Calu3 (cell line): ENCODE data around the gene RPAIN. TPM values are rescaled to one million over a fixed set of nuclear protein-coding genes. Genes with fewer than 3 reads are reported as not detected.

Experiments
- BruUV-seq: library from RNA; stranded (reverse); fragments of 400-500 nt; replicated peaks from 2 replicates; lab custom pipeline; 2021; lab: Mats Ljungman, UMichigan
- CTCF ChIA-PET: fragments of 300-600 bp; sonication (Branson Sonifier 250); formaldehyde crosslinking; loops from one replicate; lab custom pipeline; 2022; ENCODE audit warnings: antibody characterized with exemption; lab: Charles Lee
- DNase-seq: peaks from one replicate; pipeline ENCODE4 v3.0.0; 2022
- H3K27ac Mint-ChIP-seq: one replicate; pipeline ENCODE4 v1.8.0; 2022; ENCODE audit warnings: mixed read lengths; ENCODE audit not compliant: unreplicated experiment
- H3K27me3 Mint-ChIP-seq: one replicate; pipeline ENCODE4 v1.8.0; 2022; ENCODE audit warnings: mixed read lengths; ENCODE audit not compliant: unreplicated experiment
- H3K36me3 Mint-ChIP-seq: one replicate; pipeline ENCODE4 v1.8.0; 2022; ENCODE audit warnings: mild to moderate bottlenecking, moderate library complexity, mixed read lengths; ENCODE audit not compliant: insufficient read depth, unreplicated experiment
- H3K4me1 Mint-ChIP-seq: one replicate; pipeline ENCODE4 v1.8.0; 2022; ENCODE audit warnings: mild to moderate bottlenecking, low read depth, mixed read lengths; ENCODE audit not compliant: unreplicated experiment
- H3K4me3 Mint-ChIP-seq: one replicate; pipeline ENCODE4 v1.8.0; 2022; ENCODE audit warnings: mild to moderate bottlenecking, low read depth, moderate library complexity, mixed read lengths; ENCODE audit not compliant: unreplicated experiment
- H3K9me3 Mint-ChIP-seq: one replicate; pipeline ENCODE4 v1.8.0; 2022; ENCODE audit warnings: low read depth, mixed read lengths; ENCODE audit not compliant: unreplicated experiment
- intact Hi-C: fragments of 100-400 bp; cut with micrococcal nuclease; formaldehyde crosslinking; loops from one replicate; pipeline ENCODE4 v1.10.0; 2022; ENCODE audit not compliant: unreplicated experiment
- total RNA-seq: library from RNA; stranded (reverse); gene quantifications from 2 replicates; pipeline ENCODE4 v1.2.3, GENCODE V29; 2022
- TF ChIP-seq, protein P1 (sequence below): fragments of 200-600 bp; IDR thresholded peaks from one replicate; pipeline ENCODE4 v1.8.0; 2022; ENCODE audit warnings: antibody characterized with exemption; ENCODE audit not compliant: unreplicated experiment

RPAIN gene
- total RNA-seq, 1 experiment from 2014 or later = 42.0 TPM

DNA sequence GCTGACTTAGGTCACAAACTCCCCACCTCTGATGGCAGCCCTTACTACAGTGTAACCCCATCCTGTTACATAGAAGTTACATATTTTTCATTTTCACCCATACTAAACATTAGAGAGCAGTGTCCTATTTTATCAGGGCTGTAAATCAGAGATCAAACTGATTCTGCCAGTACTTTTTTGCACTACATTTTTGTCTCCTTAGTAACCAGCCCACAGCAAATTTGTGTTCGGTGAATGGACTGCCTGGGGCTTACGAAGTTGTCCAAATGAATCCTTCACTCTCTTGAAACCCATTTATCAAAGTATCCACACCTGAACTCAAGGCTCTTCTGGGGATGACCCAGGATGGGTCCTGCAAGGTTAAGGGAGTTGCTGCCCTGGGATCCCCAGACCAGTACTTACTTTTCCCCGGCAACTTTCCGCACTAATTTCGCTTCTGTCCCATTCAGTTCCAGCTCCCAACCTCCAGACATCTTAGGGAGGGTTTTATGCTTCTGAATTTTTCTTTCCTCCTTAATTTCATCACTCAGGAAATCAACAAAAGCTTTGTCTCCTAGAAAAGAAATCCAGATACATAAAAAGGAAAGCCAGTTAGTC is 17.8 kb downstream of the RPAIN start:
- peak overlapping the region; percentile 72 for H3K4me3 Mint-ChIP-seq
- no peaks in the 10 kb centered on the region for H3K27me3 Mint-ChIP-seq
- H3K36me3 Mint-ChIP-seq = peaks cover 46% of the 10 kb centered on the region
- H3K27ac Mint-ChIP-seq = no peak overlapping the region
- intact Hi-C loops = no loop called here
- TF ChIP-seq, protein P1, sequence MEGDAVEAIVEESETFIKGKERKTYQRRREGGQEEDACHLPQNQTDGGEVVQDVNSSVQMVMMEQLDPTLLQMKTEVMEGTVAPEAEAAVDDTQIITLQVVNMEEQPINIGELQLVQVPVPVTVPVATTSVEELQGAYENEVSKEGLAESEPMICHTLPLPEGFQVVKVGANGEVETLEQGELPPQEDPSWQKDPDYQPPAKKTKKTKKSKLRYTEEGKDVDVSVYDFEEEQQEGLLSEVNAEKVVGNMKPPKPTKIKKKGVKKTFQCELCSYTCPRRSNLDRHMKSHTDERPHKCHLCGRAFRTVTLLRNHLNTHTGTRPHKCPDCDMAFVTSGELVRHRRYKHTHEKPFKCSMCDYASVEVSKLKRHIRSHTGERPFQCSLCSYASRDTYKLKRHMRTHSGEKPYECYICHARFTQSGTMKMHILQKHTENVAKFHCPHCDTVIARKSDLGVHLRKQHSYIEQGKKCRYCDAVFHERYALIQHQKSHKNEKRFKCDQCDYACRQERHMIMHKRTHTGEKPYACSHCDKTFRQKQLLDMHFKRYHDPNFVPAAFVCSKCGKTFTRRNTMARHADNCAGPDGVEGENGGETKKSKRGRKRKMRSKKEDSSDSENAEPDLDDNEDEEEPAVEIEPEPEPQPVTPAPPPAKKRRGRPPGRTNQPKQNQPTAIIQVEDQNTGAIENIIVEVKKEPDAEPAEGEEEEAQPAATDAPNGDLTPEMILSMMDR = no peak
- BruUV-seq = no TSS peak
- DNase-seq = no peak
- H3K4me1 Mint-ChIP-seq = no peaks in the 10 kb centered on the region
- no peaks in the 10 kb centered on the region for H3K9me3 Mint-ChIP-seq
- CTCF ChIA-PET = no interaction called here

DNA sequence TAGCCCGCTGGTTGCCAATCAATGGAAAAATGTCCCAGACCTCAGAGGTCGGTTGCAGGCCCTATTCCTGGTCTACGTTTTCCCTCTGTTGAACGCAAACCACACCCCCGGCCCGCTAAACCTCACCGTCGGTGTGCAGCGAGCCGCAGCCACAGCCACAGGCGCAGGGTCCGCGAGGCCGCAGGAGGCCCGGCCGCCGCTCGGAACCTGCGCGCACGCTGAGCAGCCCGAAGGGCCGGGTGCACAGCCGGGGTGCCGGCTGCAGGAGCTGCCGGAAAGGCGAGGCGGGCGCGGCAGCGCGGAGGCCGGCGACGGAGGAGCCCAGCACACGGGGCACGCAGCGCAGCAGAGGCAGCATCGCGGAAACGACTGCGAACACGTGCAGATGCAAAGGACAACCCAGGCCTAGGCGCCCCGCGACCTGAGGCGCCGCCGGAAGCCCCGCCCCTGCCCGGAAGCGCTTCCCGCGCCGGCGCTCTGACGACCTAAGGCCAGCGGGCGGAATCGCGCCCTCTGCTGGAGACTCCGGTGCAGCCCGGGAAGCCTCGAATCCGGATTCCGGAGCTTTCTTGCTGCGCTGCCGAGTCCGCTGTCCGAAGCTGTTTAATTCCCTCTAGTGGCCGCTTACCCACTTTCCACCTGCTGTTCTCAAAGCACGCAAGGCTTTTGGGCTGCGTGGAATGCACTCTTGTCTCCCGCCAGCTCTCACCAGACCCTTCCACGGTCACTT is 18.9 kb downstream of the RPAIN start, which contains the start of gene C1QBP:
TSS of gene C1QBP (minus strand) at position 440 of the 730 bp plus-strand sequence. CDS start at position 358, 82 bp downstream.
- H3K27ac Mint-ChIP-seq = peak within 1 kb of the TSS; percentile 66
- peak within 1 kb of the TSS; percentile 72 for H3K4me3 Mint-ChIP-seq
- H3K9me3 Mint-ChIP-seq = no peaks in the 10 kb centered on the region
- TF ChIP-seq, protein P1 = peak; percentile 90
- H3K4me1 Mint-ChIP-seq = no peaks in the 10 kb centered on the region
- H3K27me3 Mint-ChIP-seq = no peaks in the 10 kb centered on the region
- no TSS peak for BruUV-seq
- CTCF ChIA-PET = interaction anchor here (0.6 to 1.7 kb wide), 5 partner anchors 16 to 1018 kb away, joined by 3 to 10 read pairs (median 4); partner anchors contain the start of genes DERL2, MIS12 and NUP88
- DNase-seq = peak; percentile 90
- peaks cover 44% of the 10 kb centered on the region for H3K36me3 Mint-ChIP-seq
- intact Hi-C loops = no loop called here

DNA sequence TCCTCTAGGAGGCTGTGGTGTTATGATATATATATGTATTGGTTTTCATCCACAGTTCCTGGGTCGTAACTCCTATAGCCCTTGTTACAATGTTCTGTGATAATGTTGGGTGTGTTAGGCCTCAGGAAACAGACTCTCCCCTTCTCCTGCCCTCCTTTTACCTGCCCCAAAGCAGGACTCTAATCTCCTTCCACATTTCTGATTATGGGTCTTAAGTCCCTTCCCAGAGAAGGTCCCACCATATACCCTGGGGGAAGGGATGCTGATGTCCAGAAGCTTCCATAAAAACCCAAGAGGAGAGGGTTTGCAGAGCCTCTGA is 19.4 kb downstream of the RPAIN start:
- Mint-ChIP-seq H3K4me3 (peak overlapping the region; percentile 72), H3K27ac (peak overlapping the region; percentile 66), H3K9me3 (no peaks in the 10 kb centered on the region), H3K36me3 (peaks cover 43% of the 10 kb centered on the region), H3K4me1 (no peaks in the 10 kb centered on the region), H3K27me3 (no peaks in the 10 kb centered on the region)
- BruUV-seq = no TSS peak
- intact Hi-C loops = no loop called here
- CTCF ChIA-PET = interaction anchor here (1.0 to 1.7 kb wide), 4 partner anchors 17 to 47 kb away, joined by 4 to 10 read pairs (median 4); partner anchors contain the start of genes DERL2, MIS12 and NUP88
- TF ChIP-seq, protein P1 = no peak
- no peak for DNase-seq

DNA sequence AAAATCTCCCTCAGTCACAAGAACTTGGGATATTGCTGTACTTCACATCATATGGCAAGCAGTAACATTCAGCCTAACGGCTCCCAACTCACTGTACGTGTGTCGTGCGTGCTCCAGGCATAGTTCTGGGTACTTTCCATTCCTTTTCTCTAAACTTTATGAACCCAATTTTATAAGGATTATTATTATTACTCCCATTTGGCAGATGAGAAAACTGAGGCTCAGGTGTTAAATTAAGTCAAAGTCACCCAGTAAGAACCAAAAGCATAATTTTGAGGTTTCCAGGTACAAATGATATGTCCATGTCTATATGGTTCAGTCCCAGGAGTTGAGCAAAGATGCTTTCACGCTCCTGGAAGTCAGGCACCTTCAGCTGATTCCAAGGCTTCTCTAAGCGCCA is 23.7 kb downstream of the RPAIN start:
- TF ChIP-seq, protein P1 = no peak
- Mint-ChIP-seq H3K27me3 (no peaks in the 10 kb centered on the region), H3K4me3 (no peak overlapping the region), H3K36me3 (peaks cover 19% of the 10 kb centered on the region), H3K9me3 (no peaks in the 10 kb centered on the region), H3K4me1 (no peaks in the 10 kb centered on the region), H3K27ac (no peak overlapping the region)
- CTCF ChIA-PET = no interaction called here
- intact Hi-C loops = no loop called here
- no TSS peak for BruUV-seq
- no peak for DNase-seq
